GDM1 (cell line): ENCODE results near the gene PIGC.

Experiments
- DNase-seq: peaks from one replicate; lab custom pipeline; 2025; lab: John Stamatoyannopoulos, UW

Gene PIGC

GRCh38 chr1:172443666-172444453, at the start of gene PIGC:
TSS of gene PIGC (minus strand) at chr1:172444069. CDS start at chr1:172442622, 1,447 bp downstream.
- DNase-seq: peak; percentile 81

GRCh38 chr1:172492421-172492820, 48.6 kb upstream of the PIGC start:
- DNase-seq: no peak

- DNase-seq: no peak
Measured at GRCh38 chr1:172489847-172490246, 46.0 kb upstream of the PIGC start.

GRCh38 chr1:172488393-172488792, 44.5 kb upstream of the PIGC start:
- no peak for DNase-seq

GRCh38 chr1:172487550-172487949, 43.7 kb upstream of the PIGC start:
- DNase-seq: peak; percentile 23

GRCh38 chr1:172486805-172487454, 43.1 kb upstream of the PIGC start:
- no peak for DNase-seq

- DNase-seq: no peak
Measured at GRCh38 chr1:172485626-172486025, 41.8 kb upstream of the PIGC start.

- DNase-seq: no peak
Measured at GRCh38 chr1:172484252-172484651, 40.4 kb upstream of the PIGC start.

GRCh38 chr1:172483448-172483847, 39.6 kb upstream of the PIGC start:
- DNase-seq: no peak

GRCh38 chr1:172482044-172482443, 38.2 kb upstream of the PIGC start:
- no peak for DNase-seq

- no peak for DNase-seq
Measured at GRCh38 chr1:172480431-172480830, 36.6 kb upstream of the PIGC start.

GRCh38 chr1:172478485-172478884, 34.6 kb upstream of the PIGC start:
- DNase-seq: no peak

- no peak for DNase-seq
Measured at GRCh38 chr1:172477741-172478140, 33.9 kb upstream of the PIGC start.

- no peak for DNase-seq
Measured at GRCh38 chr1:172477216-172477615, 33.3 kb upstream of the PIGC start.

GRCh38 chr1:172476218-172476811, 32.4 kb upstream of the PIGC start:
- no peak for DNase-seq

- DNase-seq: no peak
Measured at GRCh38 chr1:172473842-172474241, 30.0 kb upstream of the PIGC start.

GRCh38 chr1:172473302-172473701, 29.4 kb upstream of the PIGC start:
- peak; percentile 63 for DNase-seq

GRCh38 chr1:172472495-172472894, 28.6 kb upstream of the PIGC start:
- DNase-seq: no peak

- no peak for DNase-seq
Measured at GRCh38 chr1:172471666-172472065, 27.8 kb upstream of the PIGC start.

GRCh38 chr1:172470149-172470548, 26.3 kb upstream of the PIGC start:
- DNase-seq: no peak

- DNase-seq: no peak
Measured at GRCh38 chr1:172469717-172470116, 25.8 kb upstream of the PIGC start.

GRCh38 chr1:172468296-172468695, 24.4 kb upstream of the PIGC start:
- DNase-seq: no peak

GRCh38 chr1:172467446-172467845, 23.6 kb upstream of the PIGC start:
- DNase-seq: no peak
